ENCODE measurements around the gene TSLP.

Gene TSLP

DNA sequence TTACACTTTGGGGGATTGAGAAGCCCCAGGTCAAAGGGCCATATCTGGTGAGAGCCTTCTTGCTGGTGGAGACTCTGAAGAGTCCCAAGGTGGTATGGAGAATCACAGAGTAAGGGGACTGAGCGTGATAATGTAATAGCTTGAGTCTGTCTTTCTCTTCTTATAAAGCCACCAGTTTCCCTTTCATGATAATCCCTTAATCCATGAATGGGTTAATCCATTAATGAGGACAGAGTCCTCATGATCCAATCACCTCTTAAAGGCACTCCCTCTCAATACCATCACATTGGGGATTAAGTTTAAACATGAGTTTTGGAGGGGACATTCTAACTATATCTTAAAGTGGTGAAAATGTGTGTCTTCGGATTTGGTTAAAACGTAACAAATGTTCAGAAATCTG is 42.2 kb downstream of the TSLP start:
- no peaks in the 10 kb centered on the region for H3K79me2 ChIP-seq (ENCODE audit: insufficient read depth, low read length)
- no peak overlapping the region for H3K9ac ChIP-seq (ENCODE audit: low read depth, low read length)
- peaks cover 81% of the 10 kb centered on the region for H3K36me3 ChIP-seq (ENCODE audit: insufficient read depth, low read length)
- ATAC-seq (ENCODE audit: insufficient read depth, low read depth) (no peak), DNase-seq (no peak)
- no peak overlapping the region for H2AFZ ChIP-seq (ENCODE audit: low read depth, low read length)
- no peak for TF ChIP-seq EZH2 (IDR thresholded peaks at IDR 0.05; ENCODE audit: borderline replicate concordance, low read depth, low read length, severe bottlenecking)
- TF ChIP-seq, protein P1, sequence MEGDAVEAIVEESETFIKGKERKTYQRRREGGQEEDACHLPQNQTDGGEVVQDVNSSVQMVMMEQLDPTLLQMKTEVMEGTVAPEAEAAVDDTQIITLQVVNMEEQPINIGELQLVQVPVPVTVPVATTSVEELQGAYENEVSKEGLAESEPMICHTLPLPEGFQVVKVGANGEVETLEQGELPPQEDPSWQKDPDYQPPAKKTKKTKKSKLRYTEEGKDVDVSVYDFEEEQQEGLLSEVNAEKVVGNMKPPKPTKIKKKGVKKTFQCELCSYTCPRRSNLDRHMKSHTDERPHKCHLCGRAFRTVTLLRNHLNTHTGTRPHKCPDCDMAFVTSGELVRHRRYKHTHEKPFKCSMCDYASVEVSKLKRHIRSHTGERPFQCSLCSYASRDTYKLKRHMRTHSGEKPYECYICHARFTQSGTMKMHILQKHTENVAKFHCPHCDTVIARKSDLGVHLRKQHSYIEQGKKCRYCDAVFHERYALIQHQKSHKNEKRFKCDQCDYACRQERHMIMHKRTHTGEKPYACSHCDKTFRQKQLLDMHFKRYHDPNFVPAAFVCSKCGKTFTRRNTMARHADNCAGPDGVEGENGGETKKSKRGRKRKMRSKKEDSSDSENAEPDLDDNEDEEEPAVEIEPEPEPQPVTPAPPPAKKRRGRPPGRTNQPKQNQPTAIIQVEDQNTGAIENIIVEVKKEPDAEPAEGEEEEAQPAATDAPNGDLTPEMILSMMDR (IDR thresholded peaks at IDR 0.05; ENCODE audit: borderline replicate concordance, extremely low read depth, low read length, poor library complexity, severe bottlenecking), result no peak
- no peaks in the 10 kb centered on the region for H3K4me1 ChIP-seq (ENCODE audit: insufficient read depth, low read length)
- no peaks in the 10 kb centered on the region for H4K20me1 ChIP-seq (ENCODE audit: insufficient read depth, low read length)
- H3K4me3 ChIP-seq (ENCODE audit: low read depth in 1 of 2, low read length in 2 of 2), result no peak overlapping the region
- H3K4me2 ChIP-seq (ENCODE audit: insufficient read depth, low read length), result no peak overlapping the region
- no peaks in the 10 kb centered on the region for H3K27me3 ChIP-seq (ENCODE audit: insufficient read depth, low read length, poor library complexity)
- no peaks in the 10 kb centered on the region for H3K9me3 ChIP-seq (ENCODE audit: insufficient read depth, low read length, severe bottlenecking)
- H3K27ac ChIP-seq (ENCODE audit: low read length), result no peak overlapping the region

DNA sequence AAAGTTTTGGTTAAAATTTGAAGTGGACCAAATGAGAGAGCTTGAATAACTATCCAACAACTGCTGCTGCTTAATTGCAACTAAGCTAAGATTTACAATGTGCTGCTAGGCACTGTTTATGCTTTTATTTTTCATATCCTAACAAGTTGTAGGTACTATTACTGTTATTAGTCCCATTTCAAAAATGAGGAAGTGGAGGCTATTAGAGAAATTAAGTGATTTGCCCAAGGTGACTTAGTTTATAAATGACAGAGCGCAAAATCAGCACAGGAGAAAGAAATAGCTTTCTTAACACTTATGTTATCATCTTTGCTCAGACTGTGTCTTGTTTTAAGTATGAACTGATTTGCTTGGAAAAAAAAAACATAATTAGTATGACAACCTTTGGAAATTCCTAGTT is 43.7 kb downstream of the TSLP start:
- Histone ChIP-seq H3K27ac (ENCODE audit: low read length) (no peak overlapping the region), H3K9ac (ENCODE audit: low read depth, low read length) (no peak overlapping the region), H3K4me1 (ENCODE audit: insufficient read depth, low read length) (no peaks in the 10 kb centered on the region), H3K79me2 (ENCODE audit: insufficient read depth, low read length) (no peaks in the 10 kb centered on the region), H3K27me3 (ENCODE audit: insufficient read depth, low read length, poor library complexity) (no peaks in the 10 kb centered on the region), H2AFZ (ENCODE audit: low read depth, low read length) (no peak overlapping the region), H3K4me3 (ENCODE audit: low read depth in 1 of 2, low read length in 2 of 2) (no peak overlapping the region), H3K4me2 (ENCODE audit: insufficient read depth, low read length) (no peak overlapping the region), H3K9me3 (ENCODE audit: insufficient read depth, low read length, severe bottlenecking) (no peaks in the 10 kb centered on the region), H3K36me3 (ENCODE audit: insufficient read depth, low read length) (peaks cover 80% of the 10 kb centered on the region), H4K20me1 (ENCODE audit: insufficient read depth, low read length) (no peaks in the 10 kb centered on the region)
- DNase-seq, result no peak
- TF ChIP-seq EZH2 (IDR thresholded peaks at IDR 0.05; ENCODE audit: borderline replicate concordance, low read depth, low read length, severe bottlenecking), result no peak
- TF ChIP-seq, protein P1 (IDR thresholded peaks at IDR 0.05; ENCODE audit: borderline replicate concordance, extremely low read depth, low read length, poor library complexity, severe bottlenecking), result no peak
- ATAC-seq (ENCODE audit: insufficient read depth, low read depth), result no peak

DNA sequence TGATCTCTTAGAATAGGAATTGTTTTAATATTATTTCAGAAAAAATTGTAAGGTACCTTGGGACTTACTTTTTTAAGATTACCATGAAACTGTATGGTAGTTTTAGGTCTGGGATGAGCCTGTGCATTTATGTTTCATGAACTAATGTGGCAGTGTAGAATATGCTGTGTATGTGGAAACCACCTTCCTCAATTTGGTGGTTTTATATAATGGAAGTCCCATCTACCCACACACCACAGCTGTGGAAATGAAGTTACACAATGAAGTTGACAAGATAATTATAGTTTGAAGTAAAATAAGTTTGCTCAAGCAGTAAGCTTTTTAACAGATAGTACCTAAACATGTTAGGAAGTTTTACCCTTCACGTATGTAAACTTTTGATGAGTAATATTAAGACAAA is 45.0 kb downstream of the TSLP start:
- Histone ChIP-seq H2AFZ (ENCODE audit: low read depth, low read length) (no peak overlapping the region), H3K4me1 (ENCODE audit: insufficient read depth, low read length) (no peaks in the 10 kb centered on the region), H3K9ac (ENCODE audit: low read depth, low read length) (no peak overlapping the region), H3K36me3 (ENCODE audit: insufficient read depth, low read length) (peaks cover 81% of the 10 kb centered on the region), H3K27ac (ENCODE audit: low read length) (no peak overlapping the region), H3K9me3 (ENCODE audit: insufficient read depth, low read length, severe bottlenecking) (no peaks in the 10 kb centered on the region), H3K4me3 (ENCODE audit: low read depth in 1 of 2, low read length in 2 of 2) (no peak overlapping the region), H4K20me1 (ENCODE audit: insufficient read depth, low read length) (no peaks in the 10 kb centered on the region), H3K4me2 (ENCODE audit: insufficient read depth, low read length) (no peak overlapping the region), H3K79me2 (ENCODE audit: insufficient read depth, low read length) (no peaks in the 10 kb centered on the region), H3K27me3 (ENCODE audit: insufficient read depth, low read length, poor library complexity) (no peaks in the 10 kb centered on the region)
- ATAC-seq (ENCODE audit: insufficient read depth, low read depth) (no peak), DNase-seq (no peak)
- TF ChIP-seq, protein P1 (IDR thresholded peaks at IDR 0.05; ENCODE audit: borderline replicate concordance, extremely low read depth, low read length, poor library complexity, severe bottlenecking), result no peak
- TF ChIP-seq EZH2 (IDR thresholded peaks at IDR 0.05; ENCODE audit: borderline replicate concordance, low read depth, low read length, severe bottlenecking), result no peak

GRCh38 chr5:111117136-111117535 is 45.6 kb downstream of the TSLP start:
- H3K27me3 ChIP-seq (ENCODE audit: insufficient read depth, low read length, poor library complexity), result no peaks in the 10 kb centered on the region
- ATAC-seq (ENCODE audit: insufficient read depth, low read depth), result no peak
- no peak overlapping the region for H2AFZ ChIP-seq (ENCODE audit: low read depth, low read length)
- no peak overlapping the region for H3K9ac ChIP-seq (ENCODE audit: low read depth, low read length)
- no peaks in the 10 kb centered on the region for H4K20me1 ChIP-seq (ENCODE audit: insufficient read depth, low read length)
- DNase-seq, result no peak
- no peaks in the 10 kb centered on the region for H3K79me2 ChIP-seq (ENCODE audit: insufficient read depth, low read length)
- TF ChIP-seq, protein P1 (IDR thresholded peaks at IDR 0.05; ENCODE audit: borderline replicate concordance, extremely low read depth, low read length, poor library complexity, severe bottlenecking), result no peak
- TF ChIP-seq EZH2 (IDR thresholded peaks at IDR 0.05; ENCODE audit: borderline replicate concordance, low read depth, low read length, severe bottlenecking), result no peak
- H3K27ac ChIP-seq (ENCODE audit: low read length), result no peak overlapping the region
- peaks cover 83% of the 10 kb centered on the region for H3K36me3 ChIP-seq (ENCODE audit: insufficient read depth, low read length)
- H3K4me3 ChIP-seq (ENCODE audit: low read depth in 1 of 2, low read length in 2 of 2), result no peak overlapping the region
- no peaks in the 10 kb centered on the region for H3K9me3 ChIP-seq (ENCODE audit: insufficient read depth, low read length, severe bottlenecking)
- H3K4me1 ChIP-seq (ENCODE audit: insufficient read depth, low read length), result no peaks in the 10 kb centered on the region
- no peak overlapping the region for H3K4me2 ChIP-seq (ENCODE audit: insufficient read depth, low read length)
